OCI-LY3 (cell line): ENCODE data around the gene HERPUD1.
"Not testable (repeated sequence)": the region's sequence is repeated elsewhere in the genome, so short reads cannot be mapped to it uniquely, and the experiment has no call there.

Experiments used
- H2AFZ ChIP-seq: fragments of 200-600, 300-600 bp; shearing (Covaris generic); 2 replicates; pipeline ENCODE4 v1.6.0; 2014; ENCODE audit warnings: antibody characterized with exemption, low read depth, low read length
- H3K27ac ChIP-seq: fragments of 200-600, 300-600 bp; sonication (generic); 2 replicates; pipeline ENCODE4 v1.5.1; 2014; ENCODE audit warnings: mild to moderate bottlenecking, low read length, moderate library complexity, mixed read lengths
- H3K27me3 ChIP-seq: fragments of 200-600, 300-600 bp; sonication (generic); 2 replicates; pipeline ENCODE4 v1.6.1; 2014; ENCODE audit warnings: low read depth, low read length, mixed read lengths
- H3K36me3 ChIP-seq: fragments of 200-600, 300-600 bp; sonication (generic); replicated peaks from 2 replicates; pipeline ENCODE3; 2014; ENCODE audit warnings: low read depth, low read length, mixed read lengths
- H3K4me1 ChIP-seq: fragments of 300-600, 200-600 bp; sonication (generic); 2 replicates; pipeline ENCODE4 v1.6.1; 2014; ENCODE audit warnings: low read length, mixed read lengths
- H3K4me2 ChIP-seq: fragments of 200-600, 300-600 bp; sonication (generic); 2 replicates; pipeline ENCODE4 v1.6.1; 2014; ENCODE audit warnings: low read length, mixed read lengths
- H3K4me3 ChIP-seq: fragments of 300-600, 200-600 bp; sonication (generic); 2 replicates; pipeline ENCODE4 v1.5.1; 2014; ENCODE audit warnings: antibody characterized with exemption, mild to moderate bottlenecking, low read length, moderate library complexity
- H3K79me2 ChIP-seq: fragments of 300-600, 200-600 bp; shearing (Covaris generic); 2 replicates; pipeline ENCODE4 v1.6.1; 2014; ENCODE audit warnings: mild to moderate bottlenecking, low read length, mixed read lengths
- H3K9ac ChIP-seq: fragments of 300-600, 200-600 bp; shearing (Covaris generic); 2 replicates; pipeline ENCODE4 v1.6.0; 2014; ENCODE audit warnings: mild to moderate bottlenecking, low read length, moderate library complexity
- H3K9me3 ChIP-seq: fragments of 200-600, 300-600 bp; shearing (Covaris generic); 2 replicates; pipeline ENCODE4 v1.6.1; 2014; ENCODE audit warnings: low read length, mixed read lengths; ENCODE audit not compliant: insufficient read depth
- H4K20me1 ChIP-seq: fragments of 200-600, 300-600 bp; sonication (generic); 2 replicates; pipeline ENCODE4 v1.6.1; 2016; ENCODE audit warnings: low read length, mixed read lengths; ENCODE audit not compliant: insufficient read depth
- CTCF ChIP-seq: fragments of 200-600, 300-600 bp; sonication (generic); IDR thresholded peaks from 2 replicates; pipeline ENCODE4 v1.5.1; 2014; ENCODE audit warnings: antibody characterized with exemption, low read length, low read depth
- EZH2phosphoT487 ChIP-seq: fragments of 200-600 bp; shearing (Covaris generic); IDR thresholded peaks from 2 replicates; pipeline ENCODE4 v1.6.1; 2018; ENCODE audit warnings: antibody characterized with exemption, mixed run types, low read depth

Gene HERPUD1

DNA sequence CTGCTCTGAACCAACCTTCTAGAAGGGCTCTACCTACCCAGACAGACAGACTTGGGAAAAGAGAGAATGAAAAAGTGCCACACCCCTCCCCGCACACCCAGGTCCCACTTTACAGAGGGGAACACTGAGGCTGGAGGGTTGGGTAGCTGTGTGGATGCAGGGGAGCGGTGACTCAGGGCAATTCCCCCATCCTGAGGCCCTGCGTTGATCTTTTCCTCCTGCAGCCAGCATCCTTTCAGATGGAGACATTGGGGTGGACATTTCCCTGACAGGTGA lies 39.8 kb downstream of the HERPUD1 start:
- Histone ChIP-seq H3K27ac (no peak overlapping the region), H3K36me3 (no peaks in the 10 kb centered on the region), H3K79me2 (no peaks in the 10 kb centered on the region), H3K9ac (no peak overlapping the region), H3K9me3 (no peaks in the 10 kb centered on the region), H4K20me1 (no peaks in the 10 kb centered on the region), H3K27me3 (no peaks in the 10 kb centered on the region), H3K4me1 (peaks cover 34% of the 10 kb centered on the region), H3K4me2 (no peak overlapping the region), H3K4me3 (no peak overlapping the region), H2AFZ (no peak overlapping the region)
- TF ChIP-seq CTCF (no peak), EZH2phosphoT487 (no peak)

- Histone ChIP-seq H4K20me1 (no peaks in the 10 kb centered on the region), H3K9ac (no peak overlapping the region), H3K4me2 (no peak overlapping the region), H3K4me3 (no peak overlapping the region), H3K9me3 (no peaks in the 10 kb centered on the region), H3K27ac (no peak overlapping the region), H3K79me2 (no peaks in the 10 kb centered on the region), H3K4me1 (peaks cover 34% of the 10 kb centered on the region), H3K36me3 (no peaks in the 10 kb centered on the region), H2AFZ (no peak overlapping the region), H3K27me3 (no peaks in the 10 kb centered on the region)
- no peak for TF ChIP-seq CTCF
- no peak for TF ChIP-seq EZH2phosphoT487
Observed at GRCh38 chr16:56972403-56973293, 40.7 kb downstream of the HERPUD1 start.

DNA sequence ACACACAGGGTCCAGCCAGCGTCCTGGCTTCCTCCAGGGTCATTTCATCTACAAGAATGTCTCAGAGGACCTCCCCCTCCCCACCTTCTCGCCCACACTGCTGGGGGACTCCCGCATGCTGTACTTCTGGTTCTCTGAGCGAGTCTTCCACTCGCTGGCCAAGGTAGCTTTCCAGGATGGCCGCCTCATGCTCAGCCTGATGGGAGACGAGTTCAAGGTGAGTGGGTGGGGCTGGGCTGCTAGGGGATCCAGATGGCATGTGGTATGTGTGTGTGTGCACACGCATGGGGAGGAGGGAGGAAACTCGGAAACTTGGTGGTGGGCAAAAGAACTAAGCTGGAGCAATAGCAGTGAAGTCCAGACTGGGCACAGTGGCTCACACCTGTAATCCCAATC lies 41.4 kb downstream of the HERPUD1 start:
- H3K4me2 ChIP-seq, result no peak overlapping the region
- H3K4me3 ChIP-seq, result no peak overlapping the region

GRCh38 chr16:56973899-56974298 lies 42.0 kb downstream of the HERPUD1 start:
- not testable (repeated sequence) for H3K27ac ChIP-seq, H3K9me3 ChIP-seq, H3K79me2 ChIP-seq, H3K36me3 ChIP-seq, H3K27me3 ChIP-seq, H2AFZ ChIP-seq, H4K20me1 ChIP-seq, H3K4me2 ChIP-seq, H3K9ac ChIP-seq, H3K4me3 ChIP-seq
- peaks cover 35% of the 10 kb centered on the region for H3K4me1 ChIP-seq

More for the DNA sequence above, 41.4 kb downstream of the HERPUD1 start:
- TF ChIP-seq CTCF (no peak), EZH2phosphoT487 (no peak)
- H4K20me1 ChIP-seq, result no peaks in the 10 kb centered on the region
- no peak overlapping the region for H3K9ac ChIP-seq
- no peaks in the 10 kb centered on the region for H3K36me3 ChIP-seq
- no peaks in the 10 kb centered on the region for H3K79me2 ChIP-seq
- H3K4me1 ChIP-seq, result peaks cover 34% of the 10 kb centered on the region
- H3K9me3 ChIP-seq, result no peaks in the 10 kb centered on the region
- H3K27ac ChIP-seq, result no peak overlapping the region
- H2AFZ ChIP-seq, result no peak overlapping the region
- H3K27me3 ChIP-seq, result no peaks in the 10 kb centered on the region
